HCT116 (cell line): ENCODE measurements around the gene SEPHS1.

Source experiments
- EZH2 ChIP-seq: fragments of 200-600 bp; sonication (generic); IDR thresholded peaks from 2 replicates; pipeline ENCODE4 v1.6.1; 2017; ENCODE audit warnings: antibody characterized with exemption, mixed run types
- TF ChIP-seq, protein P1 (sequence below), 3 experiments: fragments of 200-600 bp in 1 of 3; sonication (generic) in 1 of 3; IDR thresholded peaks in 2 of 3; conservative IDR thresholded peaks in 1 of 3; 2 replicates each; pipeline ENCODE4 v1.5.1; 2012 to 2017; ENCODE audit warnings: low read depth in 2 of 3, low read length in 2 of 3, antibody characterized with exemption in 1 of 3, borderline replicate concordance in 1 of 3, control low read depth in 1 of 3, mild to moderate bottlenecking in 1 of 3, mixed read lengths in 1 of 3, mixed run types in 1 of 3, moderate library complexity in 1 of 3; ENCODE audit not compliant: insufficient read depth in 1 of 3

DNA sequence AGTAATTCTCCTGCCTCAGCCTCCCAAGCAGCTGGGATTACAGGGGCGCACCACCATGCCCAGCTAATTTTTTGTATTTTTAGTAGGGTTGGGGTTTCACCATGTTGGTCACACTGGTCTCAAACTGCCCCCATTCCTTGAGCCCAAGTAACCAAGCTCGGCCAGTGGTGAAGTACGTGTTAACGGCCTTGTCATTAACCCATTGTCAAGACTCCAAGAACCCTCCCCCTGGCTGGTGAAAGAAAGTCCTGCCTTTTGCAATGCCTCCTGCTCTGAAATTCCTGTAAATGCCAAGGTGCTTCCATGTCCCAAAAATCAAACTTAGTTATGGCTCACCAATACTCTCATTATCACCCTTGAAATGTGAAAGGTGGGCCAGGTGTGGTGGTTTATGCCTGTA, 18.8 kb upstream of the SEPHS1 start:
- TF ChIP-seq, protein P1, sequence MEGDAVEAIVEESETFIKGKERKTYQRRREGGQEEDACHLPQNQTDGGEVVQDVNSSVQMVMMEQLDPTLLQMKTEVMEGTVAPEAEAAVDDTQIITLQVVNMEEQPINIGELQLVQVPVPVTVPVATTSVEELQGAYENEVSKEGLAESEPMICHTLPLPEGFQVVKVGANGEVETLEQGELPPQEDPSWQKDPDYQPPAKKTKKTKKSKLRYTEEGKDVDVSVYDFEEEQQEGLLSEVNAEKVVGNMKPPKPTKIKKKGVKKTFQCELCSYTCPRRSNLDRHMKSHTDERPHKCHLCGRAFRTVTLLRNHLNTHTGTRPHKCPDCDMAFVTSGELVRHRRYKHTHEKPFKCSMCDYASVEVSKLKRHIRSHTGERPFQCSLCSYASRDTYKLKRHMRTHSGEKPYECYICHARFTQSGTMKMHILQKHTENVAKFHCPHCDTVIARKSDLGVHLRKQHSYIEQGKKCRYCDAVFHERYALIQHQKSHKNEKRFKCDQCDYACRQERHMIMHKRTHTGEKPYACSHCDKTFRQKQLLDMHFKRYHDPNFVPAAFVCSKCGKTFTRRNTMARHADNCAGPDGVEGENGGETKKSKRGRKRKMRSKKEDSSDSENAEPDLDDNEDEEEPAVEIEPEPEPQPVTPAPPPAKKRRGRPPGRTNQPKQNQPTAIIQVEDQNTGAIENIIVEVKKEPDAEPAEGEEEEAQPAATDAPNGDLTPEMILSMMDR (IDR thresholded peaks at IDR 0.05 in 2 of 3, conservative IDR thresholded peaks at IDR 0.05 in 1 of 3; ENCODE audit: borderline replicate concordance in 1 of 3, insufficient read depth in 1 of 3, low read depth in 2 of 3, low read length in 2 of 3): no peak
- TF ChIP-seq EZH2: no peak
